PC-3 (cell line): Measurements from ENCODE around the gene DUS1L.

Source experiments
- CTCF ChIP-seq: fragments of 300-600 bp; sonication (generic); conservative IDR thresholded peaks from 2 replicates; pipeline ENCODE4 v1.5.1; 2017; ENCODE audit warnings: antibody characterized with exemption, low read depth, mild to moderate bottlenecking, low read length
- EZH2 ChIP-seq: fragments of 300-600 bp; sonication (generic); IDR thresholded peaks from one replicate; pipeline ENCODE4 v1.6.1; 2017; ENCODE audit warnings: antibody characterized with exemption, mild to moderate bottlenecking, low read length; ENCODE audit not compliant: unreplicated experiment
- EZH2phosphoT487 ChIP-seq: fragments of 300-600 bp; sonication (generic); IDR thresholded peaks from 2 replicates; pipeline ENCODE4 v1.6.1; 2018; ENCODE audit warnings: mild to moderate bottlenecking, antibody characterized with exemption, low read length, borderline replicate concordance

- no peak for TF ChIP-seq CTCF
- no peak for TF ChIP-seq EZH2phosphoT487
- TF ChIP-seq EZH2: no peak
Observed at GRCh38 chr17:82060614-82061013, 5.0 kb downstream of the DUS1L start.
